ENCODE data around the gene PAPOLG.
A peak's percentile ranks its signal among the peaks of the same experiment; 100 is the strongest.

PAPOLG gene

GRCh38 chr2:60735496-60736250, 20.4 kb upstream of the PAPOLG start:
- no peak overlapping the region for H3K27ac ChIP-seq (ENCODE audit: poor library complexity, severe bottlenecking)
- no peaks in the 10 kb centered on the region for H3K9me3 ChIP-seq (ENCODE audit: severe bottlenecking)
- ATAC-seq (ENCODE audit: low read depth) (peak; percentile 76), DNase-seq (ENCODE audit: low spot score) (no peak)
- peak overlapping the region; percentile 24 for H3K4me3 ChIP-seq (ENCODE audit: severe bottlenecking)
- no peaks in the 10 kb centered on the region for H3K36me3 ChIP-seq (ENCODE audit: low read depth)
- no peaks in the 10 kb centered on the region for H3K4me1 ChIP-seq (ENCODE audit: insufficient read depth, poor library complexity, severe bottlenecking)
- no peaks in the 10 kb centered on the region for H3K27me3 ChIP-seq (ENCODE audit: insufficient read depth, poor library complexity, severe bottlenecking)
- TF ChIP-seq, protein P1, sequence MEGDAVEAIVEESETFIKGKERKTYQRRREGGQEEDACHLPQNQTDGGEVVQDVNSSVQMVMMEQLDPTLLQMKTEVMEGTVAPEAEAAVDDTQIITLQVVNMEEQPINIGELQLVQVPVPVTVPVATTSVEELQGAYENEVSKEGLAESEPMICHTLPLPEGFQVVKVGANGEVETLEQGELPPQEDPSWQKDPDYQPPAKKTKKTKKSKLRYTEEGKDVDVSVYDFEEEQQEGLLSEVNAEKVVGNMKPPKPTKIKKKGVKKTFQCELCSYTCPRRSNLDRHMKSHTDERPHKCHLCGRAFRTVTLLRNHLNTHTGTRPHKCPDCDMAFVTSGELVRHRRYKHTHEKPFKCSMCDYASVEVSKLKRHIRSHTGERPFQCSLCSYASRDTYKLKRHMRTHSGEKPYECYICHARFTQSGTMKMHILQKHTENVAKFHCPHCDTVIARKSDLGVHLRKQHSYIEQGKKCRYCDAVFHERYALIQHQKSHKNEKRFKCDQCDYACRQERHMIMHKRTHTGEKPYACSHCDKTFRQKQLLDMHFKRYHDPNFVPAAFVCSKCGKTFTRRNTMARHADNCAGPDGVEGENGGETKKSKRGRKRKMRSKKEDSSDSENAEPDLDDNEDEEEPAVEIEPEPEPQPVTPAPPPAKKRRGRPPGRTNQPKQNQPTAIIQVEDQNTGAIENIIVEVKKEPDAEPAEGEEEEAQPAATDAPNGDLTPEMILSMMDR (IDR thresholded peaks at IDR 0.05; ENCODE audit: poor library complexity, severe bottlenecking) = no peak

DNA sequence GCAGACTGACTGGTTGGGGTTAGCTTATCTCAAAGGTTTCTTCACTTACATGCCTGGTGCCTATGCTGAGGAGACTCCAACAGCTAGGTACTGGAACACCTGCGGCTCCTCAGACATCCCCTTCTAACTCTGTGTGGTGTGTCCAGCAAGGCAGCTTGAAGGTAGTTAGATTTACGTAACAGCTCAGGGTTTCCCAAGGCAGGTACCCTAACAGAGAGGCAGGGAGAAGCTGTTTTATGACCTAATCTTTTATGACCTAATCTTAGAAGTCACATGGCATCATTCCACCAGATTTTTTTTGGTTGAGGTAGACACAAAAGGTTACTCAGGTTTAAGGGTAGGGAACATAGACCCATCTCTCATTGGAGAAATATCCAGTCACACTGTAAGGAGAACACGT, 17.4 kb upstream of the PAPOLG start:
- TF ChIP-seq, protein P1 (IDR thresholded peaks at IDR 0.05; ENCODE audit: poor library complexity, severe bottlenecking) = no peak
- no peak for ATAC-seq (ENCODE audit: low read depth)

DNA sequence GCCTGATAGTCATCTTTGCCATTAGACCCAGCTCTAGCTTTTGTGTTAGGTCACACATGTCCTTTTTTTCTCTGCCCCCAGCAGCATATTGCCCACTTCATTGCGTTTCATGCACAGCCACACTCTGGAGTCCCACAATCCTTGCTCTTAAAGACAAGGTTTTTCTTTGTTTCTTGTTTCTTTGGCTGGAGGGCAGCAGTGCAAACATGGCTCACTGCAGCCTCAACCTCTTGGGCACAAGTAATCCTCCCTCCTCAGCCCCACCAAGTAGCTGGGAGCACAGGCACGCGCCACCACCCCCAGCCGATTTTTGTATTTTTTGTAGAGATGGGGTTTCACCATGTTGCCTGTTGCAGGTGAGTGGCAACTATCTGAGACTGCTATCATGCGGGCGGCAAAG, 16.9 kb upstream of the PAPOLG start:
- no peaks in the 10 kb centered on the region for H3K36me3 ChIP-seq (ENCODE audit: low read depth)
- no peaks in the 10 kb centered on the region for H3K27me3 ChIP-seq (ENCODE audit: insufficient read depth, poor library complexity, severe bottlenecking)
- ATAC-seq (ENCODE audit: low read depth) (no peak), DNase-seq (ENCODE audit: low spot score) (no peak)
- H3K4me3 ChIP-seq (ENCODE audit: severe bottlenecking) = no peak overlapping the region
- no peak overlapping the region for H3K27ac ChIP-seq (ENCODE audit: poor library complexity, severe bottlenecking)
- no peaks in the 10 kb centered on the region for H3K4me1 ChIP-seq (ENCODE audit: insufficient read depth, poor library complexity, severe bottlenecking)
- no peaks in the 10 kb centered on the region for H3K9me3 ChIP-seq (ENCODE audit: severe bottlenecking)
- TF ChIP-seq, protein P1 (IDR thresholded peaks at IDR 0.05; ENCODE audit: poor library complexity, severe bottlenecking) = no peak

More for the DNA sequence above, 17.4 kb upstream of the PAPOLG start:
- no peaks in the 10 kb centered on the region for H3K36me3 ChIP-seq (ENCODE audit: low read depth)
- DNase-seq (ENCODE audit: low spot score) = no peak
- H3K4me1 ChIP-seq (ENCODE audit: insufficient read depth, poor library complexity, severe bottlenecking) = no peaks in the 10 kb centered on the region
- no peak overlapping the region for H3K4me3 ChIP-seq (ENCODE audit: severe bottlenecking)
- no peaks in the 10 kb centered on the region for H3K9me3 ChIP-seq (ENCODE audit: severe bottlenecking)
- H3K27ac ChIP-seq (ENCODE audit: poor library complexity, severe bottlenecking) = no peak overlapping the region
- H3K27me3 ChIP-seq (ENCODE audit: insufficient read depth, poor library complexity, severe bottlenecking) = no peaks in the 10 kb centered on the region

DNA sequence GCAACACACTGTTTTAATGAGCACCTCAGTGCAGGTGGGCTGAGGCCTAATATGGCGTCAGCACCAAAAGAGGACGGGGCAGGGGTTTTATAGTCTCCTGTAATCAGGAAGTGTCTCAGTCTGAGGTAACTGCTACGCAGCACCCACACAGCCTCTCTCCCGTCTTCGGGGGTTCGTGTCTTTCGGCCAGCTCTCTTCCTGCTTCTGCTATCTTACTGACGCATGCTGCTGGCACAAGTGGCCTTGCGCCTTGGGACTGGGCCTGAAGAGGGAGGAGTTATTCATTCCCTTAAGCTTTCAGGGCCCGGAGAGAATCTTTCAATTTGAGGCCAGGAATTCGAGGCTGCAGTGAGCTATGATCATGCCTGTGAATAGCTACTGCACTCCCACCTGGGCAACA, 14.5 kb upstream of the PAPOLG start:
- ATAC-seq (ENCODE audit: low read depth) (no peak), DNase-seq (ENCODE audit: low spot score) (no peak)
- TF ChIP-seq, protein P1 (IDR thresholded peaks at IDR 0.05; ENCODE audit: poor library complexity, severe bottlenecking) = no peak
- Histone ChIP-seq H3K4me3 (ENCODE audit: severe bottlenecking) (no peak overlapping the region), H3K27ac (ENCODE audit: poor library complexity, severe bottlenecking) (no peak overlapping the region), H3K36me3 (ENCODE audit: low read depth) (no peaks in the 10 kb centered on the region), H3K4me1 (ENCODE audit: insufficient read depth, poor library complexity, severe bottlenecking) (no peaks in the 10 kb centered on the region), H3K9me3 (ENCODE audit: severe bottlenecking) (no peaks in the 10 kb centered on the region), H3K27me3 (ENCODE audit: insufficient read depth, poor library complexity, severe bottlenecking) (no peaks in the 10 kb centered on the region)

DNA sequence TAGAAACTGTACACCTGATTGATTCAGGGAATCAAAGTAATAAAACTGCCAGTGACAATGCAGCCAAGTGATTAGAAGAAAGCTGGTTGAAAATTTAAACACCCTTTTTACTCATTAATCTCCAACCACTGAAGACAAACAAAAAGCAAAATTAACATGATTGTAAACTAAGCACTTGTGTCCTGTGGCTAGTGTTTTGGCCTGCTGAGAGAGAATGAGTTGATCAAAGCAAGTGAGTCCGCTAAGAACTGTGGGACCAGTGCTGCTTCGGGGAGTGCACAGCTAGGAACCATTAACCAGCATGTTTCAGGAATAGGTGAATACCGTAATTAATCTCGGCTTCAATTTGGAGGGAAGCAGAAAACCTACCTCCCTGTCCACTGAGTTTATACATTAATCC, 13.6 kb upstream of the PAPOLG start:
- ATAC-seq (ENCODE audit: low read depth) (no peak), DNase-seq (ENCODE audit: low spot score) (no peak)
- Histone ChIP-seq H3K4me1 (ENCODE audit: insufficient read depth, poor library complexity, severe bottlenecking) (no peaks in the 10 kb centered on the region), H3K4me3 (ENCODE audit: severe bottlenecking) (no peak overlapping the region), H3K27me3 (ENCODE audit: insufficient read depth, poor library complexity, severe bottlenecking) (no peaks in the 10 kb centered on the region), H3K27ac (ENCODE audit: poor library complexity, severe bottlenecking) (no peak overlapping the region), H3K9me3 (ENCODE audit: severe bottlenecking) (no peaks in the 10 kb centered on the region), H3K36me3 (ENCODE audit: low read depth) (no peaks in the 10 kb centered on the region)
- TF ChIP-seq, protein P1 (IDR thresholded peaks at IDR 0.05; ENCODE audit: poor library complexity, severe bottlenecking) = no peak

Data from RWPE2 (cell line).